ENCODE data around the gene CGB1.
A peak's percentile ranks its signal among the peaks of the same experiment; 100 is the strongest.
"Not testable (repeated sequence)": the region's sequence is repeated elsewhere in the genome, so short reads cannot be mapped to it uniquely, and the experiment has no call there.

Gene CGB1

DNA sequence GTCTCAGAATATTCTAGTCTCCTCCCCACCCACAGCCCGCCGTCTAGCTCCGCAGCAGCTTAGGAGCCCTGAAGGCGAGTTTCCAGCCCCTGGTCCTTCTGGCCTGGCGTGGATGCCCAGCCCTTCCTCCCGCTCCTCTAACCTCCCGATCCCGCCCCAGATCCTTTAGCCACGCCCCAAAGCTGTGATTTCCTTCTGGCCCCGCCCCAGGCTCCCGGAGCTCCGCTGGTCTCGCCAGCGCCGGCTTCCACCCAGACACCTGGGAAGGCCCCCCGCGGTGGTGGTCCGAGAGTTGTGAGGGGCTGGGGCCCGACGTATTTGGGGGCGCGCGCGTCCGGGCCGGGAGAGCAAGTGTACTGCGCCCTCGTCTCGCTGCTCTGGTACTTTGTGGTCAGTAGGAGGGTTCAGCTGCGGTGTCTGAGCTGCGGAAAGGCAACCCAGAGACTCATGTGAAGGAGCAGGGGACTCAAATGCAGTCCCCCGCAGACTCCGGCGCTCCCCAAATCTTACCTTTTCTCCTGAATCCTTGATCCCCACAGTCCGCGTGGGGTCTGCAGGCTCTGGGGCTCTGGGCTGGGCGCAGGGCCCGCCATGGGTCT lies 21.0 kb upstream of the CGB1 start, which contains the start of gene CGB7:
CGB7 (minus strand) TSS at position 114 of the 599 bp plus-strand sequence. CDS start 2,374 bp downstream, outside the sequence.
- DNase-seq: peak; percentile 47

DNA sequence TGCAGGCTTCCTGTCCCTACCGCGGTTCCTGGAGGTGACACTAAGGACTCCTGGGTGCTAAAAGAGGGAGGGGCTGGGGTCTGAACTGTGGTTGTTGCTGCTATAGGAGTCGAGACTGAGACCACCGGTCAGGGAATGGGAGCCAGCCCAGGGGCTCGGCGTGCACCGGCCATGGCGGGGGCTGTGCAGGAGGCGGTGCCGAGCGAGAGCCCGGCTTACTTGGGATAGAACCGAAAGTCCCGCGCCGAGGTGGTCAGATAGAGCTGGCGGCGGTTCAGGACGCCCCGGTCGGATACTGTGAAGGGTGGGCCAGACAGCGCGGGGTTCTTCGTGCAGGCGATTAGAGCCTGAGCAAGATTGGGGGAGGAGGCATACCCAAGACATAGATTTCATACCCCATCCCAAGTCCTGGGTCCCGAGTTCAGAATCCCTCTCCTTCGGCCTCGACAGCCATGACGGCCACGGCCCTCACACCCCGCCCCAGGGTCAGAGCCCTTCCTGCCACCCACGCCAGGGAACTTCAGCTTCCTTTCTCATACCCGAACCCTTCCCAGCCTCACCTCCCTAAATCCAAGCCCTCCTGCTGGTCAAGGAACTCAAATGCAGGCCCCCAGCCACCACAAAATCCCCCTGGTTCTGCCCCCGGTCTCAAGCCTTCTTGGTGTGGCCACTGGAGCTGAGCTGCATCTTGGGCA lies 20.4 kb upstream of the CGB1 start:
- DNase-seq: not testable (repeated sequence)

DNA sequence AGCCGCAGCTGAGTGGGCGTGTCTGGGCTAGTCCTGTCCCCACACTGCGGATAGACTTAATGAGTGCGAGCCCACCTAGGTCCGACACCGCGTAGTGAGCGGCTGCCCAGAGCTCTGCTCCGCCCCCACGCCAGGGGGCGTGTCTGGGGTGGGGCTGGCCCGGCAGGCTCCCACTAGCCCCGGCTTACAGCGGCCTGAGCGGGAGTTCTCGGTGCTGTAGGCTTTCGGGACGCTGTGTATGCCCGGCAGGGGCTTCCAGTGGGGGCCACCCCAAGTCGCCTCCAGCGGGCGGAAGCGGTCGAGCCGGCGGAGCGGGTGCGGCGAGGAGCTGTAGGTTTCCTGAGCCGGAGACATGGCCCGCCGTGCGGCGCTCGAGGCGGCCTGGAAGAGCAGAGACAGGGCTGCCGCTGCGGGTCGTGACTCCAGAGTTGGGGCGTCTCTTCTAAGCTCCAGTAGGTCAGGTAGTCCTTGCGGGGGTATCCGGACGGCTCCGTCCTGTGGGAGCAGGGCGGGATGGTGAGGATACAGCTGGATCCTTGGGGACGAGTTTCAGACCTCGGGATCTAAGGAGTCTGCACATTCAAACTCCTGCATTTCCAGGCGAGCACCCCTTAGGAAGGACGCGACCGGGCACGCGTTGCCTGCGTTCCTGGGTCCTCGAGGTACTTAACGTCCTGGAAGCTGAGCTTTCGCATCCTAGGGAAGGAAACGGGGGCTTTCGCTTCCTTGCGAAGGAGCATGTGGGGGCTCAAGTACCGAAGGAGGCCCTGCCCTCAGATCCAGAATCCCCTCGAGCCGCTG lies 19.6 kb upstream of the CGB1 start:
- peak; percentile 66 for DNase-seq

DNA sequence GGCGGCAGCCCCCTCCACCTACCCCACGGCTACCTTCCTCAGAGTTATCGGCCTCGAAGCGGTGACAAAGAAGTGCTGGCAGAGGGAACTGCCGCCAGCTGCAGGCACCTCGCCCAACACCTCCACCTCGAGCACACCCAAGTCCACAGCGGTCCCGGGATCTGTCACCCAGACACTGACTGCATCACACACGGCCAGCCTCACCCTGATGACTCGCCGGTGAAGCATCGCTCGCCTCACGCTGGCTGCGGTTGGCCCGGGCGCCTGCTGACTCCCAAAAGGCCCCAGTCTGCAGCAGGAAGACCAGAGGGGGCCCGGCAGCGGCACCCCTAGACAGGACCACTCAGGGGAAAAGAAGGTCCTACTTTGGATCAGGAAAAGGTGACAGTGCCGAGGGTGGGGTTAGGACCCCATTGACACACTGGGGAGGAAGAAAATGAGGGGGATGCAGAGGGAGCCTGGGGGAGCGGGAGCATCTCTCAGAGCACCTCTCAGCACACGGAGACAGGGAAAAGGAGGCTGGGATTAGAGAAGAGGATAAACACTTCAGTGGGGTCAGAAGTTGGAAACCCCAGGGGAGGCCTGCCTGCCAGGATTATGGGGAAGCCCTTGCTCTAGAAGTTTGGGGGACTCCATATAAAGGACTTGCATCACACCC lies 13.8 kb upstream of the CGB1 start:
- DNase-seq: not testable (repeated sequence)

DNA sequence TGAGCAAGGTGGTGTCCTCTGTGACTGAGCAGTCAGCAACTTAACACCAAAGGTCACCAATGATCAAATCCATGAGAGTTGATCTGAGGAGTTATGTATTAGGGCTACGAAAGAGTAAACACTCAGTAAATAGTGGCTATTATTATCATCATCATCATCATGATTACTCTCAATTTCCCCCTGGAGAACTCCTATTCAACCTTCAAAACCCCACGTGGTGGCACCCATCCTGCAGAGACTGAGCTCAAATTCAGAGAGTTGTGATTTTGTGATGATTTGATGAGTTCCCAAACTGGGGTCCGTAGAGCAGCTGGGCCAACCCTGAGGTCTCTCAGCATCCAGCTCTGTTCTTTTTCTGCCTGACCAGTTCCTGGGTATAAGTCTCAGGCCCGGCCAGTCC lies 13.1 kb upstream of the CGB1 start:
- DNase-seq: not testable (repeated sequence)

DNA sequence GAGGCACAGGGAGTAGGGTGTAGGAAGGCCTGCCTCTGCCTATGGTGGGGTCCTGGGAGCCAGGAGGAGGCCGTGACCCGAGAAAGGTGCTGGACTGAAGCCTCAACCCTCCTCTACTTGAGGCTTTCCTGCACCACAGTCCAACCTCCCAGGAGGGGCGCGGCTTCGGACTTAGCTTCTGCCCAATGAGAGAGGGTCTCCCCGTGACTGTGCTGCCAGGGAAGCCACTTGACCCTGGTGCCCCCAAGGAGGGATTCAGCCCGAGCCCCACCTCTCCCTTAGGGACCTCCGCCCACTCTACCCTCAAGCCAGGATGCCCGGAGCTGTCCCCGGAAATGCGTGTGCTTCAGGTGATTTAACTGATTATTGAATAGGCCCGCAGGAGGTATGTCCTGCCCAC lies 12.3 kb upstream of the CGB1 start, which contains the start of gene CGB8:
CGB8 (minus strand) TSS at position 101 of the 400 bp plus-strand sequence. CDS start 372 bp downstream, outside the sequence.
- not testable (repeated sequence) for DNase-seq

DNA sequence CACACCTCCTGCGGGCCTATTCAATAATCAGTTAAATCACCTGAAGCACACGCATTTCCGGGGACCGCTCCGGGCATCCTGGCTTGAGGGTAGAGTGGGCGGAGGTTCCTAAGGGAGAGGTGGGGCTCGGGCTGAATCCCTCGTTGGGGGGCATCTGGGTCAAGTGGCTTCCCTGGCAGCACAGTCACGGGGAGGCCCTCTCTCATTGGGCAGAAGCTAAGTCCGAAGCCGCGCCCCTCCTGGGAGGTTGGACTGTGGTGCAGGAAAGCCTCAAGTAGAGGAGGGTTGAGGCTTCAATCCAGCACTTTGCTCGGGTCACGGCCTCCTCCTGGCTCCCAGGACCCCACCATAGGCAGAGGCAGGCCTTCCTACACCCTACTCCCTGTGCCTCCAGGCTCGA lies 6.9 kb upstream of the CGB1 start, which contains the start of gene CGB5:
CGB5 (plus strand) TSS at position 301 of the 400 bp plus-strand sequence. CDS start 362 bp downstream, outside the sequence.
- DNase-seq: not testable (repeated sequence)

DNA sequence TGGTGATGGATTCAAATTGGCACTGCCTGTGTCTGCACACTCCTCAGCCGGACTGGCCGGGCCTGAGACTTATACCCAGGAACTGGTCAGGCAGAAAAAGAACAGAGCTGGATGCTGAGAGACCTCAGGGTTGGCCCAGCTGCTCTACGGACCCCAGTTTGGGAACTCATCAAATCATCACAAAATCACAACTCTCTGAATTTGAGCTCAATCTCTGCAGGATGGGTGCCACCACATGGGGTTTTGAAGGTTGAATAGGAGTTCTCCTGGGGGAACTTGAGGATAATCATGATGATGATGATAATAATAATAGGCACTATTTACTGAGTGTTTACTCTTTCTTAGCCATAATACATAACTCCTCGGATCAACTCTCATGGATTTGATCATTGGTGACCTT lies 6.0 kb upstream of the CGB1 start:
- not testable (repeated sequence) for DNase-seq

DNA sequence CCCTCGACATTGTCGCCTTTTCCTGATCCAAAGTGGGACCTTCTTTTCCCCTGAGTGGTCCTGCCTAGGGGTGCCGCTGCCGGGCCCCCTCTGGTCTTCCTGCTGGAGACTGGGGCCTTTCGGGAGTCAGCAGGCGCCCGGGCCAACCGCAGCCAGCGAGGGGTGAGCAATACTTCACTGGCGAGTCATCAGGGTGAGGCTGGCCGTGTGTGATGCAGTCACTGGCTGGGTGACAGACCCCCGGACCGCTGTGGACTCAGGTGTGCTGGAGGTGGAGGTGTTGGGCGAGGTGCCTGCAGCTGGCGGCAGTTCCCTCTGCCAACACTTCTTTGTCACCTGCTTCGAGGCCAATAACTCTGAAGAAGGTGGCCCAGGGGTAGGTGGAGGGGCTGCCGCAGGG lies 5.5 kb upstream of the CGB1 start:
- DNase-seq: no peak

DNA sequence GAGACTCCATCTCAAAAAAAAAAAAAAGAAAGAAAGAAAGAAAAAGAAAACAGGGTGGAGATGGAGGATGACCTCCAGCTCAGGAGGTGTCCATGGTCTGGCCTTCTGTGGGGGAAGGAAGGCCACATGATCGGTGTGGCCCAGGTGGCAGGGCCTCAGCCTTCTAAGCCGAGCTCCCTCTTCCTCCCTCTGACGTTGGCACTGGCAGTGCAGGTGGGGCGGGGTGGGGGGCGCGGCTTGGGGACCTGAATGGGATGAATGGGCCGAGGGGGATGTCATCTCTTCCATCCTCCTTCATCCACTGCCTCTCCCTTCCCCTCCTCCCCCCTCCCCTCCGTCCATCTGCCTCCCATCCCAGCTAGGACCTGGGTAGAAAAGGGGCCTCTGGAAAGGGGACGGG lies 3.0 kb upstream of the CGB1 start:
- DNase-seq: not testable (repeated sequence)

DNA sequence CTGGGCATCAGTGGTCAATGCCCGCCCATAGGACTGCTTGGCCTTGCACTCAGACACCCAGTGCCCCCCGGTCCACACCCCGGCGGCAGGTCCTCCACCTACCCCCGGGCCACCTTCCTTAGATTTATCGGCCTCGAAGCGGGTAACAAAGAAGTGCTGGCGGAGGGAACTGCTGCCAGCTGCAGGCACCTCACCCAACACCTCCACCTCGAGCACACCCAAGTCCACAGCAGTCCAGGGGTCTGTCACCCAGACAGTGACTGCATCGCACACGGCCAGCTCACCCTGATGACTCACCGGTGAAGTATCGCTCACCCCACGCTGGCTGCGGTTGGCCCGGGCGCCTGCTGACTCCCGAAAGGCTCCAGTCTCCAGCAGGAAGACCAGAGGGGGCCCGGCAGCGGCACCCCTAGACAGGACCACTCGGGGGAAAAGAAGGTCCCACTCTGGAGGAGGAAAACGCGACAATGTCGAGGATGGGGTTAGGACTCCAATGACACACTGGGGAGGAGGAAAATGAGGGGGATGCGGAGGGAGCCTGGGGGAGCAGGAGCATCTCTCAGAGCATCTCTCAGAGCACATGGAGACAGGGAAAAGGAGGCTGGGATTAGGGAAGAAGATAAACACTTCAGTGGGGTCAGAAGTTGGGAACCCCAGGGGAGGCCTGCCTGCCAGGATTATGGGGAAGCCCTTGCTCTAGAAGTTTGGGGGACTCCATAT lies 2.0 kb upstream of the CGB1 start:
- not testable (repeated sequence) for DNase-seq

DNA sequence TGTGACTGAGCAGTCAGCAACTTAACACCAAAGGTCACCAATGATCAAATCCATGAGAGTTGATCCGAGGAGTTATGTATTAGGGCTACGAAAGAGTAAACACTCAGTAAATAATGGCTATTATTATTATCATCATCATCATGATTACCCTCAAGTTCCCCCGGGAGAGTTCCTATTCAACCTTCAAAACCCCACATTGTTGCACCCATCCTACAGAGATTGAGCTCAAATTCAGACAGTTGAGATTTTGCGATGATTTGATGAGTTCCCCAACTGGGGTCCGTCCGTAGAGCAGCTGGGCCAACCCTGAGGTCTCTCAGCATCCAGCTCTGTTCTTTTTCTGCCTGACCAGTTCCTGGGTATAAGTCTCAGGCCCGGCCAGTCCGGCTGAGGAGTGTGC lies 1.4 kb upstream of the CGB1 start:
- not testable (repeated sequence) for DNase-seq

DNA sequence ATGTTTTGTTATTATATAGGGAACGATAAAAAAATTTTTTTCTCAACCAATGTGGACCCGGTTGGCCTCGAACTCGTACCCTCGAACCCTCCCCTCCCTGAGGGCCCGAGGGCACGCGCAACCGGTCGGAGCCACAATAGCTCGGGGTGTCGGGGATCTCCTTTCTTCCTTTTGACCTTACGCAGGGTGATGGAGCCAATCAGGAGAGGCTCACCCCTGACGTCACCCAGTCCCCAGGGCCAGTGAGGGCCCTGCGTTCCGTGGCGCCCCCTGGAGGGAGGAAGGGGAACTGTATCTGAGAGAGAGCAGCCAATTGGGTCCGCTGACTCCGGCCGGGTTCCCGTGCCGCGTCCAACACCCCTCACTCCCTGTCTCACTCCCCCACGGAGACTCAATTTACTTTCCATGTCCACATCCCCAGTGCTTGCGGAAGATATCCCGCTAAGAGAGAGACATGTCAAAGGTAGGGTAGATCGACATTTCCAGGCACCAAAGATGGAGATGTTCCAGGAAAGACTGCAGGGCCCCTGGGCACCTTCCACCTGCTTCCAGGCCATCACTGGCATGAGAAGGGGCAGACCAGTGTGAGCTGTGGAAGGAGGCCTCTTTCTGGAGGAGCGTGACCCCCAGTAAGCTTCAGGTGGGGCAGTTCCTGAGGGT lies 4.9 kb downstream of the CGB1 start, which contains the start of gene CGB2:
CGB2 (plus strand) TSS at position 249 of the 660 bp plus-strand sequence; CDS start at position 455, 206 bp downstream.
- peak; percentile 54 for DNase-seq

DNA sequence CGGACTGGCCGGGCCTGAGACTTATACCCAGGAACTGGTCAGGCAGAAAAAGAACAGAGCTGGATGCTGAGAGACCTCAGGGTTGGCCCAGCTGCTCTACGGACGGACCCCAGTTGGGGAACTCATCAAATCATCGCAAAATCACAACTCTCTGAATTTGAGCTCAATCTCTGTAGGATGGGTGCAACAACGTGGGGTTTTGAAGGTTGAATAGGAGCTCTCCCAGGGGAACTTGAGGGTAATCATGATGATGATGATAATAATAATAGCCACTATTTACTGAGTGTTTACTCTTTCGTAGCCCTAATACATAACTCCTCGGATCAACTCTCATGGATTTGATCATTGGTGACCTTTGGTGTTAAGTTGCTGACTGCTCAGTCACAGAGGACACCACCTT lies 6.4 kb downstream of the CGB1 start:
- DNase-seq: not testable (repeated sequence)

DNA sequence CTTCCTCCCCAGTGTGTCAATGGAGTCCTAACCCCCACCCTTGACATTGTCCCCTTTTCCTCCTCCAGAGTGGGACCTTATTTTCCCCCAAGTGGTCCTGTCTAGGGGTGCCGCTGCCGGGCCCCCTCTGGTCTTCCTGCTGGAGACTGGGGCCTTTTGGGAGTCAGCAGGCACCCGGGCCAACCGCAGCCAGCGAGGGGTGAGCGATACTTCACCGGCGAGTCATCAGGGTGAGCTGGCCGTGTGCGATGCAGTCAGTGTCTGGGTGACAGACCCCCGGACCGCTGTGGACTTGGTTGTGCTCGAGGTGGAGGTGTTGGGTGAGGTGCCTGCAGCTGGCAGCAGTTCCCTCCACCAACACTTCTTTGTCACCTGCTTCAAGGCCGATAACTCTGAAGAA lies 6.9 kb downstream of the CGB1 start:
- DNase-seq: not testable (repeated sequence)

DNA sequence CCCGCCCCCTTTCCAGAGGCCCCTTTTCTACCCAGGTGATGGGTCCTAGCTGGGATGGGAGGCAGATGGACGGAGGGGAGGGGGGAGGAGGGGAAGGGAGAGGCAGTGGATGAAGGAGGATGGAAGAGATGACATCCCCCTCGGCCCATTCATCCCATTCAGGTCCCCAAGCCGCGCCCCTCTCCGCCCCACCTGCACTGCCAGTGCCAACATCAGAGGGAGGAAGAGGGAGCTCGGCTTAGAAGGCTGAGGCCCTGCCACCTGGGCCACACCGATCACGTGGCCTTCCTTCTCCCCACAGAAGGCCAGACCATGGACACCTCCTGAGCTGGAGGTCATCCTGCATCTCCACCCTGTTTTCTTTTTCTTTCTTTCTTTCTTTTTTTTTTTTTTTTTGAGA lies 8.0 kb downstream of the CGB1 start:
- not testable (repeated sequence) for DNase-seq

DNA sequence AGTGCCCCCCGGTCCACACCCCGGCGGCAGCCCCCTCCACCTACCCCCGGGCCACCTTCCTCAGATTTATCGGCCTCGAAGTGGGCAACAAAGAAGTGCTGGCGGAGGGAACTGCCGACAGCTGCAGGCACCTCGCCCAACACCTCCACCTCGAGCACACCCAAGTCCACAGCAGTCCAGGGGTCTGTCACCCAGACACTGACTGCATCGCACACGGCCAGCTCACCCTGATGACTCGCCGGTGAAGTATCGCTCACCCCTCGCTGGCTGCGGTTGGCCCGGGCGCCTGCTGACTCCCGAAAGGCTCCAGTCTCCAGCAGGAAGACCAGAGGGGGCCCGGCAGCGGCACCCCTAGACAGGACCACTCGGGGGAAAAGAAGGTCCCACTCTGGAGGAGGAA lies 11.1 kb downstream of the CGB1 start:
- not testable (repeated sequence) for DNase-seq

DNA sequence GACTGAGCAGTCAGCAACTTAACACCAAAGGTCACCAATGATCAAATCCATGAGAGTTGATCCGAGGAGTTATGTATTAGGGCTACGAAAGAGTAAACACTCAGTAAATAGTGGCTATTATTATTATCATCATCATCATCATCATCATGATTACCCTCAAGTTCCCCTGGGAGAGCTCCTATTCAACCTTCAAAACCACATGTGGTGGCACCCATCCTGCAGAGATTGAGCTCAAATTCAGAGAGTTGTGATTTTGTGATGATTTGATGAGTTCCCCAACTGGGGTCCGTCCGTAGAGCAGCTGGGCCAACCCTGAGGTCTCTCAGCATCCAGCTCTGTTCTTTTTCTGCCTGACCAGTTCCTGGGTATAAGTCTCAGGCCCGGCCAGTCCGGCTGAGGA lies 11.6 kb downstream of the CGB1 start:
- not testable (repeated sequence) for DNase-seq

DNA sequence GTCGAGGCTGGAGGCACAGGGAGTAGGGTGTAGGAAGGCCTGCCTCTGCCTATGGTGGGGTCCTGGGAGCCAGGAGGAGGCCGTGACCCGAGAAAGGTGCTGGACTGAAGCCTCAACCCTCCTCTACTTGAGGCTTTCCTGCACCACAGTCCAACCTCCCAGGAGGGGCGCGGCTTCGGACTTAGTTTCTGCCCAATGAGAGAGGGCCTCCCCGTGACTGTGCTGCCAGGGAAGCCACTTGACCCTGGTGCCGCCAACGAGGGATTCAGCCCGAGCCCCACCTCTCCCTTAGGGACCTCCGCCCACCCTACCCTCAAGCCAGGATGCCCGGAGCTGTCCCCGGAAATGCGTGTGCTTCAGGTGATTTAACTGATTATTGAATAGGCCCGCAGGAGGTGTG lies 12.5 kb downstream of the CGB1 start, which contains the start of gene CGB3:
CGB3 (minus strand) TSS at position 101 of the 400 bp plus-strand sequence. CDS start 362 bp downstream, outside the sequence.
- DNase-seq: not testable (repeated sequence)

DNA sequence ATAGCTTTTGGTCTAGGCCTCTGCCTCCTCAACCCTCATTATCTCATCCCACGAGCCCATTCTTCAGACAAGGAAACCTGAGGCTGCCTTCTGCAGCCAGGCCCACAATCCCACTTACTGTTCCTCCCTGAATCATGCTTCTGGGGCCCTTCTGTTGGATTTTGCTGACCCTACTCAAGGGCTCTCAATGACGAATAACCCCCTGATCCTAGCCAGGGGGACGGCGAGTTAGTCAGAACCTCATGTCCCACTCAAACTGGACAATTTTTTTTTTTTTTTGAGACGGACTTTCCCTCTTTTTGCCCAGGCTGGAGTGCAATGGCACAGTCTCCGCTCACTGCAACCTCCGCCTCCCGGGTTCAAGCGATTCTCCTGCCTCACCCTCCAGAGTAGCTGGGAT lies 14.6 kb downstream of the CGB1 start:
- DNase-seq: no peak
